PC-9 (cell line): ENCODE measurements around the gene RUNX1. TPM values are rescaled to one million over a fixed set of nuclear protein-coding genes. Genes with fewer than 3 reads are reported as not detected.

ENCODE experiments used
- BruUV-seq: library from RNA; stranded (reverse); fragments of 400-500 nt; replicated peaks from 2 replicates; lab custom pipeline; 2021; lab: Mats Ljungman, UMichigan
- CTCF ChIA-PET: fragments of 300-600 bp; sonication (Branson Sonifier 250); formaldehyde crosslinking; loops from one replicate; lab custom pipeline; 2022; ENCODE audit warnings: antibody characterized with exemption; lab: Charles Lee
- POLR2A ChIA-PET: fragments of 300-600 bp; sonication (Branson Sonifier 250); formaldehyde crosslinking; loops from one replicate; lab custom pipeline; 2022; ENCODE audit warnings: antibody characterized with exemption; ENCODE audit not compliant: unreplicated experiment; lab: Charles Lee
- DNase-seq, 2 experiments: peaks; one replicate each; pipeline versions ENCODE4 v3.0.0 to v3.0.0-alpha.2; 2015 to 2022; ENCODE audit warnings: mixed read lengths in 1 of 2
- H2AFZ ChIP-seq: fragments of 200-600 bp; sonication (generic); 2 replicates; pipeline ENCODE4 v1.8.1; 2017; ENCODE audit warnings: antibody characterized with exemption
- H3F3A ChIP-seq: fragments of 200-600 bp; sonication (generic); 2 replicates; pipeline ENCODE4 v1.8.1; 2017; ENCODE audit warnings: antibody characterized with exemption, mild to moderate bottlenecking, low read depth; ENCODE audit not compliant: insufficient read depth
- H3K27ac ChIP-seq: fragments of 200-600 bp; sonication (generic); 2 replicates; pipeline ENCODE4 v1.6.1; 2016; ENCODE audit warnings: mixed run types
- H3K27me3 ChIP-seq: fragments of 200-600 bp; sonication (generic); 2 replicates; pipeline ENCODE4 v1.6.1; 2016; ENCODE audit warnings: low read depth, mixed run types; ENCODE audit not compliant: insufficient read depth
- H3K36me3 ChIP-seq: fragments of 200-600 bp; sonication (generic); 2 replicates; pipeline ENCODE4 v1.6.1; 2016; ENCODE audit warnings: low read depth, mixed run types
- H3K4me1 ChIP-seq: fragments of 200-600 bp; sonication (generic); replicated peaks from 2 replicates; pipeline ENCODE4 v1.6.1; 2016; ENCODE audit warnings: mixed run types; ENCODE audit not compliant: insufficient read depth
- H3K4me2 ChIP-seq: fragments of 200-600 bp; sonication (generic); 2 replicates; pipeline ENCODE4 v1.6.1; 2017; ENCODE audit warnings: mixed run types
- H3K4me3 ChIP-seq: fragments of 200-600 bp; sonication (generic); 2 replicates; pipeline ENCODE4 v1.6.1; 2016; ENCODE audit warnings: mixed run types
- H3K79me2 ChIP-seq: fragments of 200-600 bp; sonication (generic); 2 replicates; pipeline ENCODE4 v1.6.1; 2017; ENCODE audit warnings: low read depth, mixed run types
- H3K9me2 ChIP-seq: fragments of 200-600 bp; sonication (generic); 2 replicates; pipeline ENCODE4 v1.8.1; 2017; ENCODE audit warnings: mild to moderate bottlenecking; ENCODE audit not compliant: insufficient read depth
- H3K9me3 ChIP-seq: fragments of 200-600 bp; sonication (generic); 2 replicates; pipeline ENCODE4 v1.8.1; 2016; ENCODE audit warnings: low read depth; ENCODE audit not compliant: insufficient read depth
- H4K20me1 ChIP-seq: fragments of 200-600 bp; sonication (generic); 2 replicates; pipeline ENCODE4 v1.8.1; 2017; ENCODE audit not compliant: insufficient read depth
- EZH2 ChIP-seq: fragments of 200-600 bp; sonication (generic); IDR thresholded peaks from 2 replicates; pipeline ENCODE4 v1.8.0; 2017; ENCODE audit warnings: antibody characterized with exemption, low read depth
- intact Hi-C: fragments of 100-400 bp; cut with micrococcal nuclease; formaldehyde crosslinking; loops from one replicate; pipeline ENCODE4 v1.10.0; 2022; ENCODE audit not compliant: unreplicated experiment
- total RNA-seq: library from RNA; stranded (reverse); gene quantifications from 2 replicates; pipeline ENCODE4 v1.2.3, GENCODE V29; 2021
- TF ChIP-seq, protein P1 (sequence below): fragments of 200-600 bp; sonication (generic); conservative IDR thresholded peaks from 2 replicates; pipeline ENCODE4 v1.6.1; 2017; ENCODE audit warnings: mixed run types, antibody characterized with exemption, mild to moderate bottlenecking, moderate library complexity

The RUNX1 gene
- total RNA-seq, 1 experiment from 2014 or later, result 58.5 TPM

DNA sequence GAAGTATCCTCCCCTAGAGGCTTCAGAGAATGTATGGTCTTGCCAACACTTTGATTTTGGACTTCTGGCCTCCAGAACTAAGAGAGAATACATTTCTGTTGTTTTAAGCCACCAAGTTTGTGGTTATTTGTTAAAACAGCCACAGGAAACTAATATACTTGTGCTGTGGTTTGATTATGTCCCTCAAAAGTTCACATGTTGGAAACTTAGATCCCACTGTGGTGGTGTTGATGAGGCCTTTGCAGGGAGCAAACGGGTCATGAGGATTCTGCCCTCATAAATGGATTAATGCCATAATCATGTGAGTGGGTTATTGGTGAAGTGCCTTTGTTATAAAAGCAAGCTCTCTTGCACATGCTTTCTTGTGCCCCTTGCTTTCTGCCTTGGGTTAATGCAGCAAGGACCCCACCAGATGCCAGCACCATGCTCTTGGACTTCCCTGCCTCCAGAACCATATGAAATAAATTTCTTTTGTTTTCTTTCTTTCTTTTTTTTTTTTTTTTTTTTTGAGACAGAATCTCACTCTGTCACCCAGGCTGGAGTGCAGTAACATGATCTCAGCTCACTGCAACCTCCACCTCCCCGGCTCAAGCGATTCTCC, 223.1 kb downstream of the RUNX1 start:
- no peaks in the 10 kb centered on the region for H3K27me3 ChIP-seq
- intact Hi-C loops, result no loop called here
- H3K9me3 ChIP-seq, result no peaks in the 10 kb centered on the region
- no peak overlapping the region for H3K4me2 ChIP-seq
- H3K27ac ChIP-seq, result no peak overlapping the region
- CTCF ChIA-PET, result no interaction called here
- 0 out of 2 replicates have a peak, but pooled peaks cover 5% of the 10 kb centered on the region for H3F3A ChIP-seq
- BruUV-seq, result no TSS peak
- H3K4me1 ChIP-seq, result no peaks in the 10 kb centered on the region
- H3K36me3 ChIP-seq, result peaks cover 57% of the 10 kb centered on the region
- no peak for DNase-seq
- H3K4me3 ChIP-seq, result no peak overlapping the region
- H2AFZ ChIP-seq, result no peak overlapping the region
- H4K20me1 ChIP-seq, result no peaks in the 10 kb centered on the region; the same call in 1 of the 2 replicates
- H3K79me2 ChIP-seq, result peaks cover 20% of the 10 kb centered on the region
- POLR2A ChIA-PET, result interaction anchor here (0.6 kb wide), 1 partner anchor 9 kb away, joined by 3 read pairs; no protein-coding TSS in a partner anchor
- H3K9me2 ChIP-seq, result no peaks in the 10 kb centered on the region
- TF ChIP-seq EZH2, result no peak
- TF ChIP-seq, protein P1, sequence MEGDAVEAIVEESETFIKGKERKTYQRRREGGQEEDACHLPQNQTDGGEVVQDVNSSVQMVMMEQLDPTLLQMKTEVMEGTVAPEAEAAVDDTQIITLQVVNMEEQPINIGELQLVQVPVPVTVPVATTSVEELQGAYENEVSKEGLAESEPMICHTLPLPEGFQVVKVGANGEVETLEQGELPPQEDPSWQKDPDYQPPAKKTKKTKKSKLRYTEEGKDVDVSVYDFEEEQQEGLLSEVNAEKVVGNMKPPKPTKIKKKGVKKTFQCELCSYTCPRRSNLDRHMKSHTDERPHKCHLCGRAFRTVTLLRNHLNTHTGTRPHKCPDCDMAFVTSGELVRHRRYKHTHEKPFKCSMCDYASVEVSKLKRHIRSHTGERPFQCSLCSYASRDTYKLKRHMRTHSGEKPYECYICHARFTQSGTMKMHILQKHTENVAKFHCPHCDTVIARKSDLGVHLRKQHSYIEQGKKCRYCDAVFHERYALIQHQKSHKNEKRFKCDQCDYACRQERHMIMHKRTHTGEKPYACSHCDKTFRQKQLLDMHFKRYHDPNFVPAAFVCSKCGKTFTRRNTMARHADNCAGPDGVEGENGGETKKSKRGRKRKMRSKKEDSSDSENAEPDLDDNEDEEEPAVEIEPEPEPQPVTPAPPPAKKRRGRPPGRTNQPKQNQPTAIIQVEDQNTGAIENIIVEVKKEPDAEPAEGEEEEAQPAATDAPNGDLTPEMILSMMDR, result no peak

DNA sequence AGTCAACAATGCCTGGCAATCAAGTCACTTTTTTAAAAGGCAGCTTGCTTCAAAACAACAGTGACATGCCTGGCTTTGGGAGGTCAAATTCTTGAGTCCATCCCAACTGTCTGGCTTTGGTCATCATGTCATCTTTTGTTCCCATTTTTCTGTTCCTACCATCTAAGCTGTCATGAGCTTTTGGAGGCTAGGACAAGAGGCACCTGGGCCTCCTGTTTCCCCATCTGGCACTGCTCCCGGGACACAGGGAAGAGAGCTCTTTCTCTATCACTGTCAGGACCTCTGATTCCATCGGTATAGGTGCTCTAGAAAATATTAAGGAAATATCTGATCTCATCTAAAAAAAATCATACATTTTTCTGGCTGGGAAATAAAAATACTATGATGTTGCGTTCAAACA, 224.0 kb downstream of the RUNX1 start:
- 0 out of 2 replicates have a peak, but pooled peaks cover 5% of the 10 kb centered on the region for H3F3A ChIP-seq
- CTCF ChIA-PET, result no interaction called here
- no peak overlapping the region for H3K4me3 ChIP-seq
- H3K27ac ChIP-seq, result no peak overlapping the region; the same call in 1 of the 2 replicates
- BruUV-seq, result no TSS peak
- DNase-seq, result no peak
- H3K4me2 ChIP-seq, result no peak overlapping the region
- peaks cover 18% of the 10 kb centered on the region for H3K79me2 ChIP-seq
- TF ChIP-seq, protein P1, result no peak
- TF ChIP-seq EZH2, result no peak
- H2AFZ ChIP-seq, result no peak overlapping the region
- no peaks in the 10 kb centered on the region for H3K9me2 ChIP-seq
- H3K9me3 ChIP-seq, result no peaks in the 10 kb centered on the region
- POLR2A ChIA-PET, result no interaction called here
- no peaks in the 10 kb centered on the region; the same call in 1 of the 2 replicates for H4K20me1 ChIP-seq
- no peaks in the 10 kb centered on the region for H3K4me1 ChIP-seq
- H3K27me3 ChIP-seq, result no peaks in the 10 kb centered on the region
- intact Hi-C loops, result no loop called here
- H3K36me3 ChIP-seq, result peaks cover 53% of the 10 kb centered on the region

- intact Hi-C loops, result no loop called here
- no peak overlapping the region for H3K4me2 ChIP-seq
- no peaks in the 10 kb centered on the region; the same call in 1 of the 2 replicates for H4K20me1 ChIP-seq
- TF ChIP-seq EZH2, result no peak
- TF ChIP-seq, protein P1, result no peak
- H3K79me2 ChIP-seq, result peaks cover 18% of the 10 kb centered on the region
- no peaks in the 10 kb centered on the region for H3K4me1 ChIP-seq
- H3K36me3 ChIP-seq, result peaks cover 45% of the 10 kb centered on the region
- no peak overlapping the region for H2AFZ ChIP-seq
- H3F3A ChIP-seq, result 0 out of 2 replicates have a peak, but pooled peaks cover 5% of the 10 kb centered on the region
- no peak for DNase-seq
- no peaks in the 10 kb centered on the region for H3K9me3 ChIP-seq
- BruUV-seq, result no TSS peak
- no peak overlapping the region for H3K27ac ChIP-seq
- CTCF ChIA-PET, result no interaction called here
- no peaks in the 10 kb centered on the region for H3K27me3 ChIP-seq
- H3K4me3 ChIP-seq, result no peak overlapping the region
- no peaks in the 10 kb centered on the region for H3K9me2 ChIP-seq
- POLR2A ChIA-PET, result interaction anchor here (0.6 kb wide), 1 partner anchor 115 kb away, joined by 3 read pairs; no protein-coding TSS in a partner anchor
Measured at GRCh38 chr21:34824314-34824713, 224.8 kb downstream of the RUNX1 start.
